ENCODE data around the gene MYL5.

- TF ChIP-seq EZH2 (IDR thresholded peaks at IDR 0.05; ENCODE audit: borderline replicate concordance, low read depth, low read length, severe bottlenecking), result no peak
- TF ChIP-seq, protein P1, sequence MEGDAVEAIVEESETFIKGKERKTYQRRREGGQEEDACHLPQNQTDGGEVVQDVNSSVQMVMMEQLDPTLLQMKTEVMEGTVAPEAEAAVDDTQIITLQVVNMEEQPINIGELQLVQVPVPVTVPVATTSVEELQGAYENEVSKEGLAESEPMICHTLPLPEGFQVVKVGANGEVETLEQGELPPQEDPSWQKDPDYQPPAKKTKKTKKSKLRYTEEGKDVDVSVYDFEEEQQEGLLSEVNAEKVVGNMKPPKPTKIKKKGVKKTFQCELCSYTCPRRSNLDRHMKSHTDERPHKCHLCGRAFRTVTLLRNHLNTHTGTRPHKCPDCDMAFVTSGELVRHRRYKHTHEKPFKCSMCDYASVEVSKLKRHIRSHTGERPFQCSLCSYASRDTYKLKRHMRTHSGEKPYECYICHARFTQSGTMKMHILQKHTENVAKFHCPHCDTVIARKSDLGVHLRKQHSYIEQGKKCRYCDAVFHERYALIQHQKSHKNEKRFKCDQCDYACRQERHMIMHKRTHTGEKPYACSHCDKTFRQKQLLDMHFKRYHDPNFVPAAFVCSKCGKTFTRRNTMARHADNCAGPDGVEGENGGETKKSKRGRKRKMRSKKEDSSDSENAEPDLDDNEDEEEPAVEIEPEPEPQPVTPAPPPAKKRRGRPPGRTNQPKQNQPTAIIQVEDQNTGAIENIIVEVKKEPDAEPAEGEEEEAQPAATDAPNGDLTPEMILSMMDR (IDR thresholded peaks at IDR 0.05; ENCODE audit: borderline replicate concordance, extremely low read depth, low read length, poor library complexity, severe bottlenecking), result no peak
Observed at GRCh38 chr4:654503-654845, 19.9 kb upstream of the MYL5 start.
